NCI-H2171 treated with DMSO at 0.1 percent for 48 hours (cell line): Measurements from ENCODE around the gene DNAJC16.

Experiments used
- DNase-seq: peaks from one replicate; lab custom pipeline; 2025; lab: John Stamatoyannopoulos, UW

DNAJC16 gene

GRCh38 chr1:15620902-15621682, 94.4 kb downstream of the DNAJC16 start:
- DNase-seq = no peak

- DNase-seq = no peak
Measured at GRCh38 chr1:15621975-15622374, 95.3 kb downstream of the DNAJC16 start.

- no peak for DNase-seq
Measured at GRCh38 chr1:15622712-15623373, 96.2 kb downstream of the DNAJC16 start.

- DNase-seq = no peak
Measured at GRCh38 chr1:15623435-15623834, 96.8 kb downstream of the DNAJC16 start.

GRCh38 chr1:15624133-15624714, 97.6 kb downstream of the DNAJC16 start:
- no peak for DNase-seq

GRCh38 chr1:15625056-15625917, 98.6 kb downstream of the DNAJC16 start:
- no peak for DNase-seq
